Calu3 (cell line): Measurements from ENCODE around the gene FRMPD4. TPM values are rescaled to one million over a fixed set of nuclear protein-coding genes. Genes with fewer than 3 reads are reported as not detected.

Experiments
- Bru-seq: library from RNA; stranded (reverse); fragments of 400-500 nt; gene quantifications from one replicate; lab custom pipeline; 2021; lab: Mats Ljungman, UMichigan
- BruChase-seq, 2 experiments: library from RNA; stranded (reverse); fragments of 400-500 nt; gene quantifications; one replicate each; lab custom pipeline; 2021; lab: Mats Ljungman, UMichigan
- BruUV-seq: library from RNA; stranded (reverse); fragments of 400-500 nt; replicated peaks from 2 replicates; lab custom pipeline; 2021; lab: Mats Ljungman, UMichigan
- CTCF ChIA-PET: fragments of 300-600 bp; sonication (Branson Sonifier 250); formaldehyde crosslinking; loops from one replicate; lab custom pipeline; 2022; ENCODE audit warnings: antibody characterized with exemption; lab: Charles Lee
- DNase-seq: peaks from one replicate; pipeline ENCODE4 v3.0.0; 2022
- H3K27ac Mint-ChIP-seq: one replicate; pipeline ENCODE4 v1.8.0; 2022; ENCODE audit warnings: mixed read lengths; ENCODE audit not compliant: unreplicated experiment
- H3K27me3 Mint-ChIP-seq: one replicate; pipeline ENCODE4 v1.8.0; 2022; ENCODE audit warnings: mixed read lengths; ENCODE audit not compliant: unreplicated experiment
- H3K36me3 Mint-ChIP-seq: one replicate; pipeline ENCODE4 v1.8.0; 2022; ENCODE audit warnings: mild to moderate bottlenecking, moderate library complexity, mixed read lengths; ENCODE audit not compliant: insufficient read depth, unreplicated experiment
- H3K4me1 Mint-ChIP-seq: one replicate; pipeline ENCODE4 v1.8.0; 2022; ENCODE audit warnings: mild to moderate bottlenecking, low read depth, mixed read lengths; ENCODE audit not compliant: unreplicated experiment
- H3K4me3 Mint-ChIP-seq: one replicate; pipeline ENCODE4 v1.8.0; 2022; ENCODE audit warnings: mild to moderate bottlenecking, low read depth, moderate library complexity, mixed read lengths; ENCODE audit not compliant: unreplicated experiment
- H3K9me3 Mint-ChIP-seq: one replicate; pipeline ENCODE4 v1.8.0; 2022; ENCODE audit warnings: low read depth, mixed read lengths; ENCODE audit not compliant: unreplicated experiment
- CTCF ChIP-seq: fragments of 200-600 bp; IDR thresholded peaks from one replicate; pipeline ENCODE4 v1.8.0; 2022; ENCODE audit warnings: antibody characterized with exemption; ENCODE audit not compliant: unreplicated experiment
- intact Hi-C: fragments of 100-400 bp; cut with micrococcal nuclease; formaldehyde crosslinking; loops from one replicate; pipeline ENCODE4 v1.10.0; 2022; ENCODE audit not compliant: unreplicated experiment
- long read RNA-seq: library from polyadenylated mRNA; stranded (forward); transcript quantifications from one replicate; pipeline ENCODE4 v2.0.0, GENCODE V29; 2022
- total RNA-seq: library from RNA; stranded (reverse); gene quantifications from 2 replicates; pipeline ENCODE4 v1.2.3, GENCODE V29; 2022

Gene FRMPD4
- total RNA-seq (not detected in 2 replicates), Bru-seq, nascent RNA (percentile 7 among the genes with signal in this experiment), BruChase-seq, experiment 1, labeled RNA remaining after a 6-hour chase (percentile 13 among the genes with signal in this experiment), BruChase-seq, experiment 2, labeled RNA remaining after a 2-hour chase (percentile 15 among the genes with signal in this experiment)
- long read RNA-seq, result 0 reads

- intact Hi-C loops, result no loop called here
These were observed at the start of gene FRMPD4 for GRCh38 chrX:12138361-12139313. Gene FRMPD4, plus strand, starts transcription at chrX:12138473. Its CDS starts 499 bp downstream, at chrX:12138972.

GRCh38 chrX:12089740-12090139, 48.5 kb upstream of the FRMPD4 start:
- CTCF ChIA-PET, result no interaction called here
- intact Hi-C loops, result loop anchor here (10.0 kb wide), 3 partner anchors 235 to 685 kb away; no protein-coding TSS in a partner anchor
- H3K4me1 Mint-ChIP-seq, result peaks cover 9% of the 10 kb centered on the region
- no peaks in the 10 kb centered on the region for H3K27me3 Mint-ChIP-seq
- no peak for DNase-seq
- TF ChIP-seq CTCF, result no peak
- no peak overlapping the region for H3K27ac Mint-ChIP-seq
- BruUV-seq, result no TSS peak
- H3K9me3 Mint-ChIP-seq, result peaks cover 5% of the 10 kb centered on the region
- H3K36me3 Mint-ChIP-seq, result no peaks in the 10 kb centered on the region
- H3K4me3 Mint-ChIP-seq, result no peak overlapping the region

More at GRCh38 chrX:12138361-12139313, at the start of gene FRMPD4:
- Mint-ChIP-seq H3K9me3 (no peaks in the 10 kb centered on the region), H3K27ac (no peak within 1 kb of the TSS), H3K27me3 (peaks cover 12% of the 10 kb centered on the region), H3K4me3 (peak within 1 kb of the TSS; percentile 26), H3K36me3 (no peaks in the 10 kb centered on the region), H3K4me1 (no peaks in the 10 kb centered on the region)
- CTCF ChIA-PET, result no interaction called here
- DNase-seq, result no peak
- no peak for TF ChIP-seq CTCF
- BruUV-seq, result no TSS peak

- peaks cover 13% of the 10 kb centered on the region for H3K27me3 Mint-ChIP-seq
- H3K27ac Mint-ChIP-seq, result peak overlapping the region; percentile 21
- peaks cover 17% of the 10 kb centered on the region for H3K4me1 Mint-ChIP-seq
- H3K4me3 Mint-ChIP-seq, result no peak overlapping the region
- no peaks in the 10 kb centered on the region for H3K36me3 Mint-ChIP-seq
- no TSS peak for BruUV-seq
- H3K9me3 Mint-ChIP-seq, result no peaks in the 10 kb centered on the region
- intact Hi-C loops, result no loop called here
- TF ChIP-seq CTCF, result no peak
- DNase-seq, result no peak
- CTCF ChIA-PET, result no interaction called here
These were observed 25.0 kb upstream of the FRMPD4 start for GRCh38 chrX:12113321-12113720.

- no peaks in the 10 kb centered on the region for H3K36me3 Mint-ChIP-seq
- intact Hi-C loops, result no loop called here
- H3K9me3 Mint-ChIP-seq, result no peaks in the 10 kb centered on the region
These were observed 22.9 kb upstream of the FRMPD4 start for GRCh38 chrX:12115377-12115776.

More at GRCh38 chrX:12115377-12115776, 22.9 kb upstream of the FRMPD4 start:
- Mint-ChIP-seq H3K27me3 (no peaks in the 10 kb centered on the region), H3K4me3 (no peak overlapping the region), H3K27ac (no peak overlapping the region), H3K4me1 (peaks cover 17% of the 10 kb centered on the region)
- peak; percentile 54 for DNase-seq
- BruUV-seq, result no TSS peak
- peak; percentile 26 for TF ChIP-seq CTCF
- CTCF ChIA-PET, result no interaction called here
